Progenitor cell of endocrine pancreas (in vitro differentiated cells): ENCODE data around the gene CDH13. TPM values are rescaled to one million over a fixed set of nuclear protein-coding genes. Genes with fewer than 3 reads are reported as not detected.

Experiments
- DNase-seq: peaks from one replicate; pipeline ENCODE4 v3.0.0; 2021; ENCODE audit warnings: low spot score; ENCODE audit not compliant: unreplicated experiment
- H3K27ac Mint-ChIP-seq: 2 replicates; pipeline ENCODE4 v1.8.0; 2021; ENCODE audit warnings: mild to moderate bottlenecking, moderate library complexity, mixed read lengths
- H3K27me3 Mint-ChIP-seq: 2 replicates; pipeline ENCODE4 v1.8.0; 2021; ENCODE audit warnings: mixed read lengths
- H3K36me3 Mint-ChIP-seq: 2 replicates; pipeline ENCODE4 v1.8.0; 2022; ENCODE audit warnings: mixed read lengths; ENCODE audit not compliant: insufficient read depth
- H3K4me1 Mint-ChIP-seq: 2 replicates; pipeline ENCODE4 v1.8.0; 2021; ENCODE audit warnings: low read depth, mixed read lengths
- H3K4me3 Mint-ChIP-seq: 2 replicates; pipeline ENCODE4 v1.8.0; 2021; ENCODE audit warnings: low read depth, mild to moderate bottlenecking, moderate library complexity, mixed read lengths
- H3K9me3 Mint-ChIP-seq: 2 replicates; pipeline ENCODE4 v1.8.0; 2021; ENCODE audit warnings: low read depth, mixed read lengths
- total RNA-seq: library from RNA; stranded (reverse); gene quantifications from 2 replicates; pipeline ENCODE4 v1.2.1, GENCODE V29; 2021
- TF ChIP-seq, protein P1 (sequence below): fragments of 200-600 bp; sonication (generic); IDR thresholded peaks from one replicate; pipeline ENCODE4 v1.5.0; 2021; ENCODE audit warnings: antibody characterized with exemption, mild to moderate bottlenecking; ENCODE audit not compliant: unreplicated experiment

CDH13 gene
- total RNA-seq, 1 donor from 2014 or later = 0.38 TPM

DNA sequence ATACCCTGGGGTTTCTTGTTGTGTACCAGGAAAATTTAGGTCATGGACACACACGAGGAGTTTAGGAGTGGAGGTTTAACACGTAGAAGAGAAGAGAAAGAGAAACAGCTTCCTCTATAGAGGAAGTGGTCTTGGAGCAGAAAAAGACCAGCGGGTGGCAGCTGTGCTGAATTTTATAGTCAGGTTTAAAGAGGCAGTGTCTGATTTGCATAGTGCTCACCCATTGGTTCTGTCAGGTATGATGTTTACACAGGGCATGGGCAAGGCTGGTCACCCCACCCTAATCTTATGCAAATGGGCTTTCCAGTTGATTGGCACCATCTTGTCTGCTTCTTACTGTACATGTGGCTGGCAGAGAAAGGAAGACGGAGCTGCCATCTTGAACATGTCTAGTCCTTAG is 309.0 kb downstream of the CDH13 start:
- peaks cover 10% of the 10 kb centered on the region for H3K4me1 Mint-ChIP-seq
- TF ChIP-seq, protein P1, sequence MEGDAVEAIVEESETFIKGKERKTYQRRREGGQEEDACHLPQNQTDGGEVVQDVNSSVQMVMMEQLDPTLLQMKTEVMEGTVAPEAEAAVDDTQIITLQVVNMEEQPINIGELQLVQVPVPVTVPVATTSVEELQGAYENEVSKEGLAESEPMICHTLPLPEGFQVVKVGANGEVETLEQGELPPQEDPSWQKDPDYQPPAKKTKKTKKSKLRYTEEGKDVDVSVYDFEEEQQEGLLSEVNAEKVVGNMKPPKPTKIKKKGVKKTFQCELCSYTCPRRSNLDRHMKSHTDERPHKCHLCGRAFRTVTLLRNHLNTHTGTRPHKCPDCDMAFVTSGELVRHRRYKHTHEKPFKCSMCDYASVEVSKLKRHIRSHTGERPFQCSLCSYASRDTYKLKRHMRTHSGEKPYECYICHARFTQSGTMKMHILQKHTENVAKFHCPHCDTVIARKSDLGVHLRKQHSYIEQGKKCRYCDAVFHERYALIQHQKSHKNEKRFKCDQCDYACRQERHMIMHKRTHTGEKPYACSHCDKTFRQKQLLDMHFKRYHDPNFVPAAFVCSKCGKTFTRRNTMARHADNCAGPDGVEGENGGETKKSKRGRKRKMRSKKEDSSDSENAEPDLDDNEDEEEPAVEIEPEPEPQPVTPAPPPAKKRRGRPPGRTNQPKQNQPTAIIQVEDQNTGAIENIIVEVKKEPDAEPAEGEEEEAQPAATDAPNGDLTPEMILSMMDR = no peak
- no peak overlapping the region for H3K27ac Mint-ChIP-seq
- H3K27me3 Mint-ChIP-seq = peaks cover 21% of the 10 kb centered on the region
- no peak overlapping the region for H3K4me3 Mint-ChIP-seq
- H3K9me3 Mint-ChIP-seq = peaks cover 23% of the 10 kb centered on the region
- H3K36me3 Mint-ChIP-seq = peaks cover 2% of the 10 kb centered on the region
- no peak for DNase-seq

DNA sequence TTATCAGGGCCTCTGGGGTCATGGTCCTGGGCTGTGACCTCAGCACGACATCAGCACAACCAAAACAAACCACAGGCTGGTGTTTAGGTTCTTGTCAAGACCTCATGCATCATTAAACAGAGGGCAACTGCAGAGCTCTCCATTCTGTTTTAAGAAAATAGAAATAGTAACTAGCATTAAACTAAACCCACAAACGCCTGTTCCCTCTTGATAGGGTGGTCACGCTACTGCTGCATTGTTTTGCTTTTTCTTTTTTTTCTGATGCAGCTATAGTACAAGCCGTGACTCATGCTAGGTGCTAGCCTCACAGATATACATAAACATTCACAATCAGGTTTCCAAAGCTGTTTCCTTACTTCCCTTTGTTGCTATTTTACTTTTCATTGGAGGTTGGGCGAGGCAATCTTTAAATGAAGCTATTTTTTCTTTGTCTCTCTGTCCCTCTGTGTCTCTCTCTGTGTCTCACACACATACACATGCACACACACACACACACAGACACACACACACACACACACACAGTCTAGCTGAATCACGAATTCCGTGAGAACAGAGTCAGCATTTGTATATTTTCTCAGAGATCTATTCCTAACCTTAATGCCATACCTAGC is 310.3 kb downstream of the CDH13 start:
- Mint-ChIP-seq H3K9me3 (peaks cover 22% of the 10 kb centered on the region), H3K36me3 (peaks cover 2% of the 10 kb centered on the region), H3K27me3 (peaks cover 32% of the 10 kb centered on the region), H3K27ac (no peak overlapping the region), H3K4me3 (no peak overlapping the region), H3K4me1 (peaks cover 10% of the 10 kb centered on the region)
- TF ChIP-seq, protein P1 = no peak
- no peak for DNase-seq

DNA sequence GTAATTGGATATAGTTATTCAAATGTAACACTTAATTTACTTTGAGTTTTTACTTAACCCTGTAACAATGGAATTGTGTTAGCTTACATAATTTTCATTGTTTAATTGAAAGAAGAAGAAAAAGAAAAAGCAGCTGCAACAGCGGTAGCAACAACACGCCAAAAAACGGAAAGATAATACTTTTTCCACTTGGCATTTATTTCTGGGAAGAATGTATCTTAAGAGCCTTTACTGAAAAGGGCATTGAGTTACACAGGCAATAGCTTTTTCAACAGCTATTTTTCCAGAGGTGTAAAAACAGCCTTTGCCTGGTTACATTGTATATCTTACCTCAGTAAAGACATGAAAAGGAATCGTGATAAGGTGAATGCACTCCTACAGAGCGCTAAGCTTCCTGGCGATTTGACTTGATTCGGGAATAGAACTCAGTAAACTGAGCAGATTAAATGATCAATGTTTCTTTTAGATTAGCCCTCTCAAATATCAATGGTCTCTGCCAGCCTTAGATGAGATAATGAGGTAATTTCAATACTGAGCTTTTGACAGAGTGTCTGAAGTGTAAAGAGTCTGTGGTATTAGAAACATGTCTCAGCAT is 311.3 kb downstream of the CDH13 start:
- Mint-ChIP-seq H3K9me3 (peaks cover 18% of the 10 kb centered on the region), H3K36me3 (peaks cover 2% of the 10 kb centered on the region), H3K4me1 (peaks cover 10% of the 10 kb centered on the region), H3K4me3 (no peak overlapping the region), H3K27me3 (peaks cover 35% of the 10 kb centered on the region), H3K27ac (no peak overlapping the region)
- no peak for DNase-seq
- TF ChIP-seq, protein P1 = no peak

DNA sequence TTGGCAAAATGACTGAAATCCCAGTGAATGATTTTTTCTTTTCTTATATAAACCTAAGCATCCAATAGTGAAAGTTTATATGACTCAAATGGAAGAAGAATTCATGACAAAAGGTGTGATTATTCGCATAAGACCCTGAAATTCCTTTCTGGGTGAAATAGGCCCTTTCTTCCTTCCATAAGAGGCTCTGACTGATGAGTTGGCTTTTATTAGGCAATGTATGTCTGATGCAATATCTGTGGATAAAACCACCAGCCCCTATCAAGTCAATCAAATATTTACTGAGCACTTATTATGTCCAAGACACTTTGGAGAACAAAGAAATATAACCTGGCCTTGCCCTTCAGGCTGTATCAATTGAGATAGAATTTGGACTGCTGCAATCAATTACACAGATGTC is 316.6 kb downstream of the CDH13 start:
- DNase-seq = no peak
- TF ChIP-seq, protein P1 = no peak
- Mint-ChIP-seq H3K27me3 (peaks cover 30% of the 10 kb centered on the region), H3K27ac (no peak overlapping the region), H3K9me3 (no peaks in the 10 kb centered on the region), H3K4me3 (no peak overlapping the region), H3K36me3 (no peaks in the 10 kb centered on the region), H3K4me1 (peaks cover under 1% of the 10 kb centered on the region)

DNA sequence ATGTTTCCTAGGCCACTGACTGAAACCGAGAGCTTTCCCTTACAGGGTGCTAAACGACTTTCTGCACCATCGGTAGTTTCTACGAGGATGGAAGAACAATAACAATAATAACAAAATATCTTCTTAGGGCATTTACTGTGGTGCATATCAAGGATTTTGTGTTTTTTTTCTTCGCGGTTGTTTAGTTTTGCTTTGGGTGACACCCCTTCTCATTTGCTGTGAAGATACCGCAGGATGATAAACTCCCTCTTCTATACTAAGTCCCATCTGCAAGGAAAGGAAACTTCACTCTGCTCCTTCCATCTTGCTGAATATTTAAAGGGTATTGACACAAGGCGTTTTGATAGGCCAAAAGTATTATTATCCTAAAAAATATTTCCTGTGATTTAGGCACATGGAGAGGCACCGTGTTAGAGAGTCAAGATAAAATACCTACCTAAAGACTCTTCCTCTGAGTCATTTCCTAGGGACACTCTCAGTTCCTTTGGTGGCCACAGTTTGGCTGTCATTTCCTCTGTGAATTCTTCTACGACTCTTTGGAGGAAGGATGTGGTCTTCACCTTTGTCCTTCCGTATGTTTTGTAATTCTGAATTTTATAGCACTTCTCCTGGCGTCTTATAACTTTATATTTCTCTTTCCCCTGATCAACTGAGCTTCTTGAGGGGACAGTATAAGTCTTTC is 318.8 kb downstream of the CDH13 start:
- peaks cover 16% of the 10 kb centered on the region for H3K27me3 Mint-ChIP-seq
- H3K4me3 Mint-ChIP-seq = no peak overlapping the region
- no peaks in the 10 kb centered on the region for H3K4me1 Mint-ChIP-seq
- TF ChIP-seq, protein P1 = no peak
- H3K27ac Mint-ChIP-seq = no peak overlapping the region
- no peak for DNase-seq
- no peaks in the 10 kb centered on the region for H3K9me3 Mint-ChIP-seq
- no peaks in the 10 kb centered on the region for H3K36me3 Mint-ChIP-seq
